ENCODE data around the gene NUP85.
"Not testable (repeated sequence)": the region's sequence is repeated elsewhere in the genome, so short reads cannot be mapped to it uniquely, and the experiment has no call there.

DNA sequence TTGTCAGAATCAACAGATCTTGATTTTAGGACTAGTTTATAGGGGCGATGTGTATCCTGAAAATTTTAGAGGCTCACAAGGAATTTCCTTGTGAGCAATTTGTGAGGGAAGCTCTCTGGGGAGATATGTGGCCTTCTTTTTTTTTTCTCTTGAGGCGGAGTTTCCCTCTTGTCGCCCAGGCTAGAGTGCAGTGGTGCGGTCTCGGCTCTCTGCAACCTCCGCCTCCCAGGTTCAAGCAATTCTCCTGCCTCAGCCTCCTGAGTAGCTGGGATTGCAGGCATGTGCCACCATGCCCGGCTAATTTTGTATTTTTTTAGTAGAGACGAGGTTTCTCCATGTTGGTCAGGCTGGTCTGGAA lies 1.6 kb downstream of the NUP85 start:
- not testable (repeated sequence) for TF ChIP-seq CTCF (IDR thresholded peaks at IDR 0.05); CHD2 (IDR thresholded peaks at IDR 0.05; ENCODE audit: low read length, partially characterized antibody); SIN3A (IDR thresholded peaks at IDR 0.05; ENCODE audit: borderline replicate concordance, low read depth, low read length); EP300 (IDR thresholded peaks at IDR 0.05; ENCODE audit: borderline replicate concordance in 1 of 2, low read depth in 1 of 2, low read length in 1 of 2)
- TF ChIP-seq, protein P1, sequence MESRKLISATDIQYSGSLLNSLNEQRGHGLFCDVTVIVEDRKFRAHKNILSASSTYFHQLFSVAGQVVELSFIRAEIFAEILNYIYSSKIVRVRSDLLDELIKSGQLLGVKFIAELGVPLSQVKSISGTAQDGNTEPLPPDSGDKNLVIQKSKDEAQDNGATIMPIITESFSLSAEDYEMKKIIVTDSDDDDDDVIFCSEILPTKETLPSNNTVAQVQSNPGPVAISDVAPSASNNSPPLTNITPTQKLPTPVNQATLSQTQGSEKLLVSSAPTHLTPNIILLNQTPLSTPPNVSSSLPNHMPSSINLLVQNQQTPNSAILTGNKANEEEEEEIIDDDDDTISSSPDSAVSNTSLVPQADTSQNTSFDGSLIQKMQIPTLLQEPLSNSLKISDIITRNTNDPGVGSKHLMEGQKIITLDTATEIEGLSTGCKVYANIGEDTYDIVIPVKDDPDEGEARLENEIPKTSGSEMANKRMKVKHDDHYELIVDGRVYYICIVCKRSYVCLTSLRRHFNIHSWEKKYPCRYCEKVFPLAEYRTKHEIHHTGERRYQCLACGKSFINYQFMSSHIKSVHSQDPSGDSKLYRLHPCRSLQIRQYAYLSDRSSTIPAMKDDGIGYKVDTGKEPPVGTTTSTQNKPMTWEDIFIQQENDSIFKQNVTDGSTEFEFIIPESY (IDR thresholded peaks at IDR 0.05; ENCODE audit: borderline replicate concordance, low read depth), result not testable (repeated sequence)

Measured in SK-N-SH (cell line).